Mammary epithelial cell (primary cell): ENCODE results near the gene PDE7B.

Source experiments
- EZH2 ChIP-seq: IDR thresholded peaks from 2 replicates; pipeline ENCODE4 v1.6.1; 2012; ENCODE audit warnings: low read length, inconsistent platforms, borderline replicate concordance
- TF ChIP-seq, protein P1 (sequence below), 2 donors: IDR thresholded peaks in 1 of 2; conservative IDR thresholded peaks in 1 of 2; 2 replicates each; pipeline ENCODE4 v1.5.1; 2011 to 2012; ENCODE audit warnings: inconsistent platforms in 2 of 2, low read length in 2 of 2, mild to moderate bottlenecking in 2 of 2, control low read depth in 1 of 2, low read depth in 1 of 2; ENCODE audit not compliant: insufficient read depth in 1 of 2; ENCODE audit errors: extremely low read depth in 1 of 2

DNA sequence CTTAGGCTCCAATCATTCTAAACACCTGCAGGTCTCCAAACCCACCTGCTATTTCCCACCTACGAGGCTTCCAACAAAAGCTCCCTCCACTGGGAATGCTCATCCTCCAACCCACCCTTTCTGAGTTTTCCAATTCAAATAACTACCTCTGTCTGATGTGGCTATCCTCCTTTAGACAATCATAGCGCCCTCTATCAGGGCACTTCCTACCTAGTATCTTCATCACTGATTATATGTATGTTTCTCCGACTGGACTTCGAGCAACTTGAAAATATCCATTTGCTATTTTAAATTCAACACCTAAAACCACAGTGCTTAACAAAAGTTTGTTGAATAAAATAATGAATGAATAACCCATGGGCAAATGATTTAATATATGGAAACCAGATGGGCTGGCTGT is 357.3 kb downstream of the PDE7B start:
- TF ChIP-seq, protein P1, sequence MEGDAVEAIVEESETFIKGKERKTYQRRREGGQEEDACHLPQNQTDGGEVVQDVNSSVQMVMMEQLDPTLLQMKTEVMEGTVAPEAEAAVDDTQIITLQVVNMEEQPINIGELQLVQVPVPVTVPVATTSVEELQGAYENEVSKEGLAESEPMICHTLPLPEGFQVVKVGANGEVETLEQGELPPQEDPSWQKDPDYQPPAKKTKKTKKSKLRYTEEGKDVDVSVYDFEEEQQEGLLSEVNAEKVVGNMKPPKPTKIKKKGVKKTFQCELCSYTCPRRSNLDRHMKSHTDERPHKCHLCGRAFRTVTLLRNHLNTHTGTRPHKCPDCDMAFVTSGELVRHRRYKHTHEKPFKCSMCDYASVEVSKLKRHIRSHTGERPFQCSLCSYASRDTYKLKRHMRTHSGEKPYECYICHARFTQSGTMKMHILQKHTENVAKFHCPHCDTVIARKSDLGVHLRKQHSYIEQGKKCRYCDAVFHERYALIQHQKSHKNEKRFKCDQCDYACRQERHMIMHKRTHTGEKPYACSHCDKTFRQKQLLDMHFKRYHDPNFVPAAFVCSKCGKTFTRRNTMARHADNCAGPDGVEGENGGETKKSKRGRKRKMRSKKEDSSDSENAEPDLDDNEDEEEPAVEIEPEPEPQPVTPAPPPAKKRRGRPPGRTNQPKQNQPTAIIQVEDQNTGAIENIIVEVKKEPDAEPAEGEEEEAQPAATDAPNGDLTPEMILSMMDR (conservative IDR thresholded peaks at IDR 0.05 in 1 of 2, IDR thresholded peaks at IDR 0.05 in 1 of 2; ENCODE audit: extremely low read depth in 1 of 2, insufficient read depth in 1 of 2, low read depth in 1 of 2, low read length in 2 of 2): no peak
- no peak for TF ChIP-seq EZH2
